GM12865 (cell line): ENCODE measurements around the gene ZMIZ1.

ENCODE experiments used
- DNase-seq: peaks from one replicate; pipeline ENCODE4 v3.0.0; 2010; ENCODE audit warnings: low read depth
- H3K4me3 ChIP-seq: 2 replicates; pipeline ENCODE4 v1.5.1; 2011; ENCODE audit warnings: mild to moderate bottlenecking, low read depth, low read length, control low read depth
- TF ChIP-seq, protein P1 (sequence below): IDR thresholded peaks from 2 replicates; pipeline ENCODE4 v1.5.1; 2011; ENCODE audit warnings: low read length, control low read depth, low read depth, inconsistent platforms; ENCODE audit not compliant: insufficient read depth; ENCODE audit errors: missing control alignments

ZMIZ1 gene

DNA sequence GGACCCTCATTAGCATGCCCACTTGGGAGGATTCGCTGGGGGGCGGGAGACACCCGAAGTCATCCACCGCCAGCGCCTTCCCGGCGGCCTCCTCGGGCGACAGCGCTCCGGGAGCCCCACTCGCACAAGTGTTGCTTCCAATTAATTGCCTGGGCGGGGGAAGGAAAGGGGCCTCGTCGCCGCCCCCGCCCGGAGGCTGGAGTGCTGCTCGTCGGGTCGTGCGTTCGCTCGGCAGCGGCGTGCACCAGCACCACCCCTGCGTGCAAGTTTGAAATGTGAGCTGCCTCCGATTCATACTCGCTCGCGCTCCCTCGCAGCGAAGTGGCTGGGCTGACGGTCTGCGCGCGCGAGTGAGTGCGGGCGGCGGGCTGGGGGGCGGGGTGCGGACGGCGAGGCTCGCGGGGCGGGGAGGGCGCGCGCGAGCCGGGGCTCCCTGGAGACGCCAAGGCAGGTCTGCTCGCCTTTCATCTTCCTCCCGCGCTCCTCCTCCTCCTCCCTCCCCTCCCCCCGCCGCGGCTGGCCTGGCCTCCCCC, 173.9 kb downstream of the ZMIZ1 start:
- TF ChIP-seq, protein P1, sequence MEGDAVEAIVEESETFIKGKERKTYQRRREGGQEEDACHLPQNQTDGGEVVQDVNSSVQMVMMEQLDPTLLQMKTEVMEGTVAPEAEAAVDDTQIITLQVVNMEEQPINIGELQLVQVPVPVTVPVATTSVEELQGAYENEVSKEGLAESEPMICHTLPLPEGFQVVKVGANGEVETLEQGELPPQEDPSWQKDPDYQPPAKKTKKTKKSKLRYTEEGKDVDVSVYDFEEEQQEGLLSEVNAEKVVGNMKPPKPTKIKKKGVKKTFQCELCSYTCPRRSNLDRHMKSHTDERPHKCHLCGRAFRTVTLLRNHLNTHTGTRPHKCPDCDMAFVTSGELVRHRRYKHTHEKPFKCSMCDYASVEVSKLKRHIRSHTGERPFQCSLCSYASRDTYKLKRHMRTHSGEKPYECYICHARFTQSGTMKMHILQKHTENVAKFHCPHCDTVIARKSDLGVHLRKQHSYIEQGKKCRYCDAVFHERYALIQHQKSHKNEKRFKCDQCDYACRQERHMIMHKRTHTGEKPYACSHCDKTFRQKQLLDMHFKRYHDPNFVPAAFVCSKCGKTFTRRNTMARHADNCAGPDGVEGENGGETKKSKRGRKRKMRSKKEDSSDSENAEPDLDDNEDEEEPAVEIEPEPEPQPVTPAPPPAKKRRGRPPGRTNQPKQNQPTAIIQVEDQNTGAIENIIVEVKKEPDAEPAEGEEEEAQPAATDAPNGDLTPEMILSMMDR = no peak
- H3K4me3 ChIP-seq = peak overlapping the region; percentile 84
- DNase-seq = peak; percentile 89

DNA sequence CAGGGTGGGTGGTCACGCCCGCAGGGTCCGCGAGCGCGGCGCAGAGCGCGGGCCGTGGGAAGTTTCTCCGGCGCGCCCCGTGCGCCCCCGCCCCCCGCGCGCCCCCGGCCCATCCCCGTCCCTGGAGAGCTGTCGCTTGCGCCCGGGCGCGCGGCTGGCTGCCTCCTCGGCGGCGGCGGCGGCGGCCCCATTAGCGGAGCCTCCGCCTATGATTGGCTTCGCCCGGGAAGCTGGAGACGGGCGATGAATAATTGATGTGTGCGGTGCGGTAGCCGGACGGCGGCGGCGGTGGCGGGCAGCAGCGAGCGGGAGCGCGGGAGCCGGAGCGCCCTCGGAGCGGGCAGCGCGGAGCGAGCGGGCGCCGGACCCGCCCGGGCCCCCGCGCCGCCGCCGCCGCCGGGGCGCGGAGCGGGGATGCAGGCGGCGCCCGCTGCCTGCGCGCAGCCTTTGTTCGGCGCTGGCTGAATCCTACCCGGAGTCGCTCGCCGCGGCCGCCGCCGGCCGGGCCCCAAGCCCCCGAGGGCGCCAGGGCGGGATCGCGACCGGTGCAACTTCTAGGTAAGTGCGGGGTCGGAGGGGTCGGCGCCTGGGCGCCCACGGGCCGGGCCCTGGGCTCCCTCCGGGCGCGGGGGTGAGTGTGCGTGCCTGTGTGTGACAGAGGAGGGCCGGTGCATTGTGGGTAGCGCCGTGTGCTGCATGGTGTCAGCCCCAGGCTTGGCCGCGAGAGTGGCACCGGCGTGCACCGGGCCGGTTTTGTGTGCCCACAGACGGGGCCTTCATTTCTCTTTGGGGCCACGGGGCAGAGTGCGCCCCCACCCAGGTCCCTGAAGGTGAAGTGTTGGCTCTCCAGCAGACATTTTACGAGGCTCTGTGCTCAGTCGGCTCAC, 174.7 kb downstream of the ZMIZ1 start:
- DNase-seq = peak; percentile 89
- peak overlapping the region; percentile 84 for H3K4me3 ChIP-seq
- TF ChIP-seq, protein P1 = no peak

DNA sequence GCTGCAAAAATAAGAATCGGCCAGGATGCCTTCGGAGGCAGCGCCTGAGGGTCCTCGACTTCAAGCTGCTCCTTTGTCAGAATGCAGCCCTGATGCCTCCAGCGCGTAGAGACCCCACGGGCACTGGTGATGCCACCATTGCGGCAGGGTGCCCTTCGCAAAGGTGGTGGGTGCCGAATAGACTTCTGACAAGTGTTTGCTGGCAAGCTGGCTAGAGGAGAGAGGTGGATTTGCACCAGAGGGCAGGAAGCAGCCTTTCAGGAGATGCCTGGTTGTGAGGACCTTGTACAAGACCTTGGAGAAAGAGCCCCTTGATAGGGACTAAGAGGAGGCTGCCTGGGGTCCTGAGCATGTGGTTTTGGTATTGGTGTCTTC, 175.3 kb downstream of the ZMIZ1 start:
- TF ChIP-seq, protein P1 = no peak
- DNase-seq = peak; percentile 54
- H3K4me3 ChIP-seq = peak overlapping the region; percentile 84

DNA sequence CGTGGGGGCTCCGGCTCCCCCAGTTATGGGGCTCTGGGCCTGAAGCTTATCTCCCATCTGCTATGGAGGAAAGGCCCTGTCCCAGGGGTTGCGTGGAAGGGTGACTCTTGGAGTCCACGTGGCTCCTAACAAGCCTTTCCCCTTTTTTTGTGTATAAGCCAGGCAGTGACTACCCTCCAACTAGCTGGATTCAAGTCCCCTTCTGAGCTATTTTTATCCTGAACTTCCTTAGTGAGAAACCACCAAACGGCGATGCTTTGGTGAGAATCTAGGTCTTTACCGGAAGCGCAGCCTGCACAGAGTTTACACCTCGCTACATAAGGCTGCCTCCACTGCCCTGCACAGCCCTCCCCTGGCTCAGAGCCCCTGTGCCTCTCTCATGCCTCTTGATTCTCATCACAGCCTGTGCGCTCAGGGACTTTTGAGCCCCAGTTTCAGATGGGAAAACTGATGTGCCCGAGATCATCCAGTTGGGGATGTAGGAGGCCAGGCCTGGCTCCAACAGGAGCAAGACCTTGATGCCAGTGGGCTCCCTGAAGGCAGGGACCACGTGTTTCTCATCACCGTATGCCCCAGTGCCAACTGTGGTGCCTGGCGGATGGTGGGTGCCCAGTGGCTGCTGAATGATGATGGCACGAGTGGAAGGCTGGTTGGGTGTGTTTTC, 176.2 kb downstream of the ZMIZ1 start:
- peak overlapping the region; percentile 84 for H3K4me3 ChIP-seq
- TF ChIP-seq, protein P1 = no peak
- peak; percentile 93 for DNase-seq

DNA sequence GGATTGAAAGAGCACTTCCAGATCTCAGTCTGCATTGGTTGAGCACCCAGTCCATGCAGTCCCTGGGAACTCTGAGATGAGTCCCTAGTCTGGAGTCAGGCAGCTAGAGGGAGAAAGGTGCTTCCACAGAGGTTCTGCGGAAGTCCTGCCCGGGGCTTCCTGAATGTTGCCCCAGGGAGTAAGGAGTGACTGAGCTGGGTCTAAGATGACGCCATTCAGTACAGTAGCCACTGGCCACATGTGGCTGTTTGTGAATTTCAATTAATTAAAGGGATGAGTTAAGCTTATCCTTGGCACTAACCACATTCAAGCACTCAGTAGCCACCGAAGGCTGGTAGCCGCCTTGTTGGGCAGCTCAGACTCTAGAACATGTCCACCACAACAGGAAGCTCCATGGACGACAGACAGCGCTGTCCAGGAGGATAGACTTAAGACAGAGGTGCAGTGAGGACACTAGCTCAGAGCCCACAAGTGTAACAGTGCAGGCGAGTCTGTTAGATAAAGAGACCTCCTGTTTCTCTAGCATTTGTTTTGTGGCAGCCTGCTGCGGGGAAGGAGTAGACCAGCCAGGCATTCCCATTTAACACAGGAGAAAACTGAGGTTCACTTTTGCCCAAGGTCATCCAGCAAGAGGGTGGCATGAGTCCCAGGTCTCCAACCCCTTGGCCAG, 176.9 kb downstream of the ZMIZ1 start:
- TF ChIP-seq, protein P1 = no peak
- DNase-seq = peak; percentile 58
- peak overlapping the region; percentile 84 for H3K4me3 ChIP-seq

DNA sequence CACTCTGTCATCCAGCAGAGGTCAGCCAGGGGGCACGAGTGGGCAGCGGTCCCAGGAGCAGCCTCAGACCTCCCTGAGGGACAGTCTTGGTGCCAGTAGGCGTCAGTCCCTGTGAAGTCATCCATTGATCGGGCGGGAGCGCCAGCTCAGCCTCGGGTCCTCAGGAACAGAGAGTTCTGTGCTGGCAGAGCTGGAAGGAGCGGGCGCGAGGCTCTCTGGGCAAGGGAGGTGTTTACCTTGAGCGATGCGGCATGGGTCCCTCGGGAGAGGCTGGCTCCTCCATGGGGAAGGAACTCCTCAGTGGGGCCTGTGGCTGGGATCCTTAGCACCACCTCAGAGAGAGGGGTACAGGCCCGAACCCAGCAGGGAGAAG, 177.4 kb downstream of the ZMIZ1 start:
- TF ChIP-seq, protein P1 = no peak
- DNase-seq = peak; percentile 46
- peak overlapping the region; percentile 84 for H3K4me3 ChIP-seq
